CD4-positive, alpha-beta T cell treated with Interferon gamma for 1 hour (primary cell): Measurements from ENCODE around the gene C8A.

Experiments used
- DNase-seq: peaks from one replicate; pipeline ENCODE4 v3.0.0-alpha.2; 2020

C8A gene

GRCh38 chr1:56854521-56855099, at the start of gene C8A:
TSS of gene C8A (plus strand) at chr1:56854797. CDS start at chr1:56854902, 105 bp downstream.
- DNase-seq: no peak

DNA sequence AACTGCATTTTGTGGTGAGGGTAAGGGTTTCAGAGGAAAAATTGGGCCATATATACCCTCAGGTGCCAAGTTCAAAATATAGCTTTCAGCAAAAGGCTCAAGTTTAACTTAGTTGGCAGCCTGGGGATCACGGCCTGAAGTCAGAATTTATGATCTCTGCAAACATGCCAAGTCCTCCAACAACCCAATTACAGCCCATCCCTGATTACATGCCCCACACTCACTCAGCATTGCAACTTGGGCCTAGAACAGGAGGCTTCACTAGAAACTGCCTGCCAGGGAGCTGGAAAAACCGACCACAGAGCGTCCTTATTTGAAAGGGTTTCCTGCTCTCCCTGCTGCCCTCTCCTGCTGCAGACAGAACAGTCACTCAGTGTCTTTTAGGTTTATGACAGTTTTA, 47.8 kb upstream of the C8A start:
- no peak for DNase-seq

DNA sequence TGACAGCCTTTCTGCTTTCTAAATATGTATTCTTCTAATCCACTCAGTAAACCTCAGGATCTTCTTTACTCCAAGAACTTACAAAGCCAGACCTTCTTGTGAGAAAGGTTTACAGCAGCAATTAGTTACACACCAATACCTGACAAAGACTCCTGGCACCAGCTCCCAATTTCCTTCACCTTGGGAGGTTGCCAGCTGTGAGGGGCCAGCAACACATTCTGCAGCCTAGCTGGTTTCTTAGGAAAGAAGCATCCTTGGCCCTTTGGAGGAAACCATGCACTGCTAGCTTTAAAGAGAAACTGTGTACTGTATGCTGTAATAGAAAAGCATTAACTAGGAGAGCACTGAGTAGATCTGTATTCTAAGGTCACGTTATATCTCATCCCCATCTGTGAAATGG, 46.2 kb upstream of the C8A start:
- DNase-seq: no peak

- DNase-seq: no peak
These were observed 43.3 kb upstream of the C8A start for GRCh38 chr1:56811331-56811730.

GRCh38 chr1:56814205-56814604, 40.4 kb upstream of the C8A start:
- DNase-seq: no peak

GRCh38 chr1:56816264-56816663, 38.3 kb upstream of the C8A start:
- no peak for DNase-seq

- no peak for DNase-seq
These were observed 37.7 kb upstream of the C8A start for GRCh38 chr1:56816909-56817308.

DNA sequence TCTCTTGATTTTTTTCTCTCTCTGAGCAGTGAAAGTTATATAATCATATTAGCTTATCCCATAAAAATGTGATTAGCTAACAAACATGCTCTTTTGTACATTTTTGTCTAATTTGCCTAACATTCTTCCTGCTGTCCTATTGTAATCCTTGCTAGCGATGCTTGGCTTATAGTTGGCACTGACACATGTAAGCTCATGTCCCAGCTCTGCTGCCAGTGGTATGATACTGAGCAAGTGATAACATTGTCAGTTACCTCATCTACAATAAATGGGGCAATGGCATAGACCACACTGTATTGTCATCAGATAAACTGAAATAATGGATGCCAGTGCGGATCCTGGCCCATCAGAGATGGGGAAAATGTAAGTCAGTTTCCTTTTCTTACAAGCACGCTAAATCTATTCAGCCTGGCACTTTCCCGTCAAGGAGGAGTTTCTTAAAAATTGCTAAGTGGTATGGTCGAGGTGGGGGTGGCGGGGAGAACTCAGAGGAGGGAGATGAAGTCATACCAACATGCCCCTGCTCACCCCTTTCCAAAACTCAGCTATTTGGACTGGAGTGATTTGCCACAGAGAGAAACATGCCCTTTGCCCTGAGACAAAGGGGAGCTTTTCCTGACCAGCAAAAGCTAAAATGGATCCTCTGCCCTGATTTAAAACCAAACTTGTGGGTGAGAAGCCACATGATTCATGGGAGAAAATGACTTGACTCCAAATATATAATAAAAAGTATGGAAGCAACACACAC, 36.7 kb upstream of the C8A start:
- DNase-seq: no peak

GRCh38 chr1:56819387-56819899, 35.2 kb upstream of the C8A start, which contains the start of gene FYB2:
TSS of gene FYB2 (minus strand) at chr1:56819404. CDS start at chr1:56819290, 114 bp downstream.
- DNase-seq: no peak

DNA sequence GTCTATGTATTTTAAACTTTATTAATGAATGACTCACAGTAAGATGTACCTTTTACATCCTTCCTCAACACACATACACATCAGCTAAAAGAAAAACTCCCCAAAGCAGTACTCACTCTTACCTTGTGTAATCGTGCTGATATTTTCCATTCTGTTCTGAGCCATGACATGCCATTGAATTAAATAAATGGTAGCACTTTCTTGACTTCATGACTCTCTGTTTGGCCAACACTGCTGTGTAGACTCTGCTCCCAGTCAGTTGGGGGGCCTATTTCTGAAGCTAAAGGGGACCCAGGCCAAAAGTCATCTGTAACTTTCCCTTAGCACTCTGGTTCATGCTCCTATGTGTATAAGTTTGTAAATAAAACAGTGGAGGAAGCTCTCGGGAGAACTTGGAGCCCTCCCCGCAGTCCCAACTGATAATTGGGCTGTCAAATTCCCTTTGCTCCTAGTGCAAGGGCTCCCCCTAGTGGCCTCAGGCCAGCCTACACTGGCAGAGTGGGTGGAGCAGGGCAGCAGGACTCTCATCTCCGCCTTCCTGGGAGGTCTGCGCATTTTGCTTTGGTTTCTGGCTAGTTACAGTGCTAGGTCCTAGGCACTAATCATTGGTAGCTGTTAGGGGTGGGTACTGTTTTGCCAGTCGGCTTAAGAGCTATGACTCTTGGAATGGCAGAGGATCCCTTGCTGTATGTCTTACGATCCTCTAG, 33.7 kb upstream of the C8A start:
- peak; percentile 42 for DNase-seq

- DNase-seq: no peak
These were observed 33.2 kb upstream of the C8A start for GRCh38 chr1:56821462-56821797.

- DNase-seq: no peak
These were observed 30.3 kb upstream of the C8A start for GRCh38 chr1:56824271-56824670.

DNA sequence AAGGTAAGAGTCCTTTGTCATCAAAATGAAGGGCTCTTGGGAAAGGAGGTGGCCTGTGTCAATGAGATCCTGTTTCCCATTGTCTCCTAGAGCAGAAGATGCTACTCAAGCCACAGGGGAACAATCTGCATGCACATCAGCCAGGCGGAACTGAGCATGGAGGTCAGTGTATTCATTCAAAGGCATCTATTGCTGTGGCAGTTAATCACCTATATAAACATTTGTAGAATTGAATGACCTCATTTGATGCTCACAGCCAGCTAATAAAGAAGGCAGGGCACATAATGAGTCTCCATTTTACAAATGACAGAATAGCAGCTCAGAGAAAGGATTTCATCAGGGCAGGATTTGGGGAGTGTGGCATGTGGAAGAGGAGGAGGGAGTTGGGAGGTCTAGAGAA, 29.7 kb upstream of the C8A start:
- no peak for DNase-seq

DNA sequence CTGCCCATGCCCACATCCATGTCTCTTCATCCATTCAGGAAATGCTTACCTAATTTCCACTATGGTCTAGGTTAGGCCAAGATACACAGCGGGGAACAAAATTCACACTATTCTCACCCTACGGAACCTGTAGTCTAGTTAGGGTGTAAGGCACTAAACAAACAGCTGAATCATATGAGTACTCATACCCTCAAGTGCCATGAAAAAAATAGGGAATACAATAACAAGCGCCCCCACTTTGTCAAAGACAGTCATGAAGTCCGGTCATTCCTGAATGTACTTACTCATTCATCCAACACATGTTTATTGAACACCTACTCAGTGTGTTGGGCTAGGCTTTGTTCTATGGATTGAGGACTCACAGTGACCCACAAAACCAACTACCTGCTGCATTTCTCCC, 29.2 kb upstream of the C8A start:
- no peak for DNase-seq

- no peak for DNase-seq
These were observed 26.9 kb upstream of the C8A start for GRCh38 chr1:56827711-56828110.

DNA sequence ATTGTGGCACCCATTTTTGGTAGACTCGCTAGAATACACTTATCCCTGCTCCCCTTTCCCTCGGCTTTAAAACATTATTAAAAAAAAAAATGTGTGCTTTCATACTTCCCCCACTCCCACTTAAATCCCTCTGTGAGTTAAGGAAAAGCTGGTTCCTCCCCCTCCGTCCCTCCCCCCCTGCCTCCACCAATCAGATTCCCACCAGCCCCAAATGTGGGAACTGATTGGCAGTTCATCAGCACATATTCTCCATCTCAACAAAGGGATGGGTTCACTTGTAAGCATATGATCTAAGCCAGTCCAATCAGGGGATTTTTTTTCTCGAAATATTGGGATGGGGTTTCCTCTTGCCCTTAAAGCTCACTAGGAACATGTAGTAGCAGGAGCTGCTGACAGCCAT, 24.5 kb upstream of the C8A start:
- DNase-seq: no peak

- peak; percentile 52 for DNase-seq
These were observed 22.5 kb upstream of the C8A start for GRCh38 chr1:56831871-56832693.

GRCh38 chr1:56833088-56833487, 21.5 kb upstream of the C8A start:
- no peak for DNase-seq

- DNase-seq: no peak
These were observed 20.3 kb upstream of the C8A start for GRCh38 chr1:56834137-56834900.

GRCh38 chr1:56835657-56836056, 18.9 kb upstream of the C8A start:
- DNase-seq: no peak

GRCh38 chr1:56836359-56836758, 18.2 kb upstream of the C8A start:
- no peak for DNase-seq

GRCh38 chr1:56837244-56837939, 17.2 kb upstream of the C8A start:
- no peak for DNase-seq
